Activated CD8-positive, alpha-beta memory T cell treated with anti-CD3 and anti-CD28 coated beads, Interleukin-2, amount 50 U/mL, for 48 hours (primary cell): ENCODE measurements around the gene VEGFA.

ENCODE experiments used
- DNase-seq: peaks from one replicate; pipeline ENCODE4 v3.0.0-alpha.2; 2020

VEGFA gene

GRCh38 chr6:43826730-43827129 lies 56.7 kb downstream of the VEGFA start:
- no peak for DNase-seq

- DNase-seq, result no peak
These were observed 57.9 kb downstream of the VEGFA start for GRCh38 chr6:43827898-43828297.

GRCh38 chr6:43828711-43829110 lies 58.7 kb downstream of the VEGFA start:
- DNase-seq, result no peak

GRCh38 chr6:43829470-43829869 lies 59.5 kb downstream of the VEGFA start:
- no peak for DNase-seq

GRCh38 chr6:43830775-43831174 lies 60.8 kb downstream of the VEGFA start:
- DNase-seq, result no peak

GRCh38 chr6:43831191-43831590 lies 61.2 kb downstream of the VEGFA start:
- no peak for DNase-seq

GRCh38 chr6:43833223-43833995 lies 63.4 kb downstream of the VEGFA start:
- DNase-seq, result no peak

- DNase-seq, result no peak
These were observed 64.0 kb downstream of the VEGFA start for GRCh38 chr6:43833996-43834390.

- DNase-seq, result no peak
These were observed 64.6 kb downstream of the VEGFA start for GRCh38 chr6:43834528-43835155.

- DNase-seq, result no peak
These were observed 65.9 kb downstream of the VEGFA start for GRCh38 chr6:43835872-43836419.
